HG02938 (cell line): Measurements from ENCODE around the gene ARHGDIG.
"Not testable (repeated sequence)": the region's sequence is repeated elsewhere in the genome, so short reads cannot be mapped to it uniquely, and the experiment has no call there.

Experiments used
- ATAC-seq: cut with Tn5 transposase; IDR thresholded peaks from one replicate; pipeline ENCODE4 v1.9.1; 2021; ENCODE audit warnings: mild to moderate bottlenecking, moderate library complexity; ENCODE audit not compliant: unreplicated experiment

The ARHGDIG gene

GRCh38 chr16:322476-323143, 42.2 kb downstream of the ARHGDIG start:
- no peak for ATAC-seq

- ATAC-seq = no peak
These were observed 43.7 kb downstream of the ARHGDIG start for GRCh38 chr16:324201-324450.

- ATAC-seq = no peak
These were observed 44.3 kb downstream of the ARHGDIG start for GRCh38 chr16:324451-325334.

GRCh38 chr16:325375-326145, 45.2 kb downstream of the ARHGDIG start:
- ATAC-seq = no peak

- no peak for ATAC-seq
These were observed 50.4 kb downstream of the ARHGDIG start for GRCh38 chr16:330741-331140.

GRCh38 chr16:331181-331814, 50.9 kb downstream of the ARHGDIG start:
- not testable (repeated sequence) for ATAC-seq
